ENCODE data around the gene ARHGEF2.

The ARHGEF2 gene

DNA sequence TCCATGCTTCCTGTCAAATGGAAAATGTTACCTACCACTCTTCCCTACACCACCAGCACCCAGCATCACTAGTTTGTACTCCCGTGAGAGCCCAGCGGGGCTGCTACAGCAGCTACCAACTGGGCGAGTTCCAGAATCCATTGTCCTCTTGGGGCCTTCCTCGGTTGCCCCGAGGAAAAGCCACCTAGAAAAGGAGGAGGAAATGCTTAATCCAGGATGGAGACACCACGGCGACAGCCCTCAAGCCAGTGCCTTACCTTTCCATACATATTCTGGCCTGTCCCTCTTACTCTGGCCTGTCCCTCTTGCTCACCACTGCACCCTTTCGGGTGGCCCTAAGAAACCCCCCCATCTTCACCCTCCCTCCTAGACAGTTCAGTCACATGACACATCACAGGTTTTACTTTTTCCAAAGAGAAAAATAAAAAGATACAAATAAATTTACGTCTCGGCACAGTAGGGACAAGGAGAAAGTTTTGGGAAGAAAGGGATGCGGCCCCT lies 67.7 kb downstream of the ARHGEF2 start:
- Histone ChIP-seq H2AK5ac (ENCODE audit: low read length) (no peak overlapping the region), H3K4ac (ENCODE audit: low read depth, low read length) (no peak overlapping the region), H4K91ac (ENCODE audit: low read depth, low read length) (peak overlapping the region; percentile 9), H3K27ac (ENCODE audit: low read depth, low read length) (peak overlapping the region; percentile 57), H3K4me3 (ENCODE audit: low read depth, low read length) (peak overlapping the region; percentile 82), H2BK12ac (ENCODE audit: low read length) (no peak overlapping the region), H2BK5ac (ENCODE audit: low read depth, low read length, poor library complexity) (no peak overlapping the region), H3K9ac (ENCODE audit: low read length) (peak overlapping the region; percentile 71), H3K18ac (ENCODE audit: low read length) (peak overlapping the region; percentile 18), H3K79me2 (ENCODE audit: control insufficient read depth, insufficient read depth, low read length, poor library complexity) (peaks cover 3% of the 10 kb centered on the region), H3K23ac (ENCODE audit: low read length) (no peak overlapping the region), H3K79me1 (ENCODE audit: low read length) (peaks cover 6% of the 10 kb centered on the region), H4K8ac (ENCODE audit: low read depth, low read length) (peak overlapping the region; percentile 44), H3K27me3 (ENCODE audit: insufficient read depth, low read length) (no peaks in the 10 kb centered on the region), H3K4me2 (ENCODE audit: low read length) (peak overlapping the region; percentile 87), H3K9me3 (ENCODE audit: insufficient read depth, low read depth, low read length) (no peaks in the 10 kb centered on the region), H3K36me3 (ENCODE audit: control insufficient read depth in 1 of 2, insufficient read depth in 2 of 2, low read length in 2 of 2) (peaks cover 38 to 44% of the 10 kb centered on the region in 2 experiments), H4K12ac (ENCODE audit: low read depth, low read length) (peak overlapping the region; percentile 76), H3K4me1 (ENCODE audit: control insufficient read depth in 1 of 2, insufficient read depth in 2 of 2, low read length in 2 of 2) (peaks cover 0 to 2% of the 10 kb centered on the region in 2 experiments), H2AFZ (ENCODE audit: insufficient read depth, low read length, poor library complexity) (peak overlapping the region; percentile 37), H2BK120ac (ENCODE audit: insufficient read depth, low read length, poor library complexity) (peak overlapping the region; percentile 23), H3K14ac (ENCODE audit: low read length) (peak overlapping the region; percentile 23)
- WGBS (ENCODE audit: extremely low coverage, insufficient coverage, insufficient read length), result no CpG with 5 or more reads among the region's 11 CpGs
- DNase-seq, result peak; percentile 6 to 33

DNA sequence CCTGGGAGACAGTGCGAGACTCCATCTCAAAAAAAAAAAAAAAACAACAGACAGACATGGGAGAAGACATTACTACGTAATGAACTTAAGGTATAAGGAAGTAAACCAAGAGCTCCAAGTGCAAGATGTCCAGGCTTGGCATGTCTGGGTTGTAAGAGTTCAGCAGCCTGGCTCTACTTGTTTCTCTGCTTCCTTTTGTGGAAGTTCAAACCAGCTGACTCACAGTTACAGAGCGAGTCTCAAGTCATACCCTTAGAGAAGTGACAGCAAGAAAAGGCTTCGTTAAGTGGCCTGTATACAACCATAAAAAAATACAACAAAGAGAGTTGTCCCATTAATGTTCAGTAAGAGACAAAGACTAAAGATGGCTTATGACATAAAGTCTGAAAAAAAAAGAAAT lies 68.5 kb downstream of the ARHGEF2 start:
- Histone ChIP-seq H4K12ac (ENCODE audit: low read depth, low read length) (no peak overlapping the region), H3K36me3 (ENCODE audit: control insufficient read depth in 1 of 2, insufficient read depth in 2 of 2, low read length in 2 of 2) (peaks cover 35 to 41% of the 10 kb centered on the region in 2 experiments), H2AFZ (ENCODE audit: insufficient read depth, low read length, poor library complexity) (no peak overlapping the region), H3K79me1 (ENCODE audit: low read length) (peaks cover 6% of the 10 kb centered on the region), H3K14ac (ENCODE audit: low read length) (no peak overlapping the region), H3K79me2 (ENCODE audit: control insufficient read depth, insufficient read depth, low read length, poor library complexity) (peaks cover 3% of the 10 kb centered on the region), H3K9ac (ENCODE audit: low read length) (no peak overlapping the region), H3K9me3 (ENCODE audit: insufficient read depth, low read depth, low read length) (no peaks in the 10 kb centered on the region), H2BK12ac (ENCODE audit: low read length) (no peak overlapping the region), H3K4me1 (ENCODE audit: control insufficient read depth in 1 of 2, insufficient read depth in 2 of 2, low read length in 2 of 2) (peaks cover 0 to 2% of the 10 kb centered on the region in 2 experiments), H3K27me3 (ENCODE audit: insufficient read depth, low read length) (no peaks in the 10 kb centered on the region), H4K8ac (ENCODE audit: low read depth, low read length) (no peak overlapping the region), H2BK5ac (ENCODE audit: low read depth, low read length, poor library complexity) (no peak overlapping the region), H3K4ac (ENCODE audit: low read depth, low read length) (no peak overlapping the region), H3K4me2 (ENCODE audit: low read length) (peak overlapping the region; percentile 11), H2AK5ac (ENCODE audit: low read length) (no peak overlapping the region), H3K27ac (ENCODE audit: low read depth, low read length) (no peak overlapping the region), H4K91ac (ENCODE audit: low read depth, low read length) (no peak overlapping the region), H2BK120ac (ENCODE audit: insufficient read depth, low read length, poor library complexity) (no peak overlapping the region), H3K23ac (ENCODE audit: low read length) (no peak overlapping the region), H3K18ac (ENCODE audit: low read length) (no peak overlapping the region), H3K4me3 (ENCODE audit: low read depth, low read length) (no peak overlapping the region)
- DNase-seq, result peak; percentile 82 to 90
- no CpG with 5 or more reads among the region's 4 CpGs for WGBS (ENCODE audit: extremely low coverage, insufficient coverage, insufficient read length)

DNA sequence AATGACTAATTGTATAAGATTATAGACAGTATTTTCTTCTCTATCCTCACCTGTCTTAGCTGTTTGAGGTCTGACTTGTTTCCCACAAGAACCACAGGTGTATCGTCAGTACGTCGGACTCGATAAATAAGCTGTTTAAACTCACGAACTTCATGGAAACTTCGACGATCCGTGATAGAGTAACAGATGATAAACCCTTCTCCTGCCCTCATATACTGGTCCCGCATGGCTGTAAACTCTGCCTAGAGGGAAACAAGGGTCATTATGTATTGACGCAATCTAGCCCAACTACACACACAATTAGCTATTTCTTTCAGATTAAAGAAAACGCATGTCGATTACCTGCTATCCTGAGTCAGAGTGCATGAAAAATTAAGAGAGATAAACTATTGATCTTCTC lies 74.1 kb downstream of the ARHGEF2 start:
- Histone ChIP-seq H3K9ac (ENCODE audit: low read length) (no peak overlapping the region), H2BK5ac (ENCODE audit: low read depth, low read length, poor library complexity) (no peak overlapping the region), H4K8ac (ENCODE audit: low read depth, low read length) (no peak overlapping the region), H4K12ac (ENCODE audit: low read depth, low read length) (no peak overlapping the region), H3K27ac (ENCODE audit: low read depth, low read length) (no peak overlapping the region), H3K14ac (ENCODE audit: low read length) (no peak overlapping the region), H3K27me3 (ENCODE audit: insufficient read depth, low read length) (no peaks in the 10 kb centered on the region), H3K36me3 (ENCODE audit: control insufficient read depth in 1 of 2, insufficient read depth in 2 of 2, low read length in 2 of 2) (peaks cover 56 to 66% of the 10 kb centered on the region in 2 experiments), H3K4ac (ENCODE audit: low read depth, low read length) (no peak overlapping the region), H3K79me1 (ENCODE audit: low read length) (no peaks in the 10 kb centered on the region), H3K18ac (ENCODE audit: low read length) (no peak overlapping the region), H2AFZ (ENCODE audit: insufficient read depth, low read length, poor library complexity) (no peak overlapping the region), H2BK120ac (ENCODE audit: insufficient read depth, low read length, poor library complexity) (no peak overlapping the region), H3K4me2 (ENCODE audit: low read length) (no peak overlapping the region), H3K23ac (ENCODE audit: low read length) (no peak overlapping the region), H4K91ac (ENCODE audit: low read depth, low read length) (no peak overlapping the region), H3K9me3 (ENCODE audit: insufficient read depth, low read depth, low read length) (no peaks in the 10 kb centered on the region), H2BK12ac (ENCODE audit: low read length) (no peak overlapping the region), H3K4me1 (ENCODE audit: control insufficient read depth in 1 of 2, insufficient read depth in 2 of 2, low read length in 2 of 2) (no peaks in the 10 kb centered on the region), H3K4me3 (ENCODE audit: low read depth, low read length) (no peak overlapping the region), H3K79me2 (ENCODE audit: control insufficient read depth, insufficient read depth, low read length, poor library complexity) (no peaks in the 10 kb centered on the region), H2AK5ac (ENCODE audit: low read length) (no peak overlapping the region)
- peak; percentile 78 to 90 for DNase-seq
- whole genome bisulfite sequencing (ENCODE audit: extremely low coverage, insufficient coverage, insufficient read length), result no CpG with 5 or more reads among the region's 12 CpGs

DNA sequence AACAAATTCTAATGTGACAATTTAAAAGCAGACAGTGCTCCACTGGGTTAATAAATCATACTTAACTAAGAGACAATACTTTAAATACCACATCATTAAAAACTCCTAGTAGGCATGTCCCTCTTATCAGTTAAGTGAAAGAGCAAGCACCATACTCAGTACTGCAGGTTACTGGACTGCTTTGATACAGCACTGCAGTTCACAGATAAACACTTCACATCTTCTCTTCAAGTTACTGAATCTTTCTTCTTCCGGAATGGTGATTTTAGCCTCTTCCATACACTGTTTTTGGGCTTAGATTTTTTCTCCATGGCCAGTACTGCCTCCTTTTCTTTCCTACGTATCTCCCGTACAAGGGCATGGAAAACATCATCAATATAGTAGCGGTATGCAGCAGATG lies 78.2 kb downstream of the ARHGEF2 start:
- no peak overlapping the region for H2BK5ac ChIP-seq (ENCODE audit: low read depth, low read length, poor library complexity)
- H3K14ac ChIP-seq (ENCODE audit: low read length), result no peak overlapping the region
- no peak overlapping the region for H4K91ac ChIP-seq (ENCODE audit: low read depth, low read length)
- H3K4me1 ChIP-seq (ENCODE audit: control insufficient read depth in 1 of 2, insufficient read depth in 2 of 2, low read length in 2 of 2), result no peaks in the 10 kb centered on the region
- H3K79me2 ChIP-seq (ENCODE audit: control insufficient read depth, insufficient read depth, low read length, poor library complexity), result no peaks in the 10 kb centered on the region
- WGBS (ENCODE audit: extremely low coverage, insufficient coverage, insufficient read length), result no CpG with 5 or more reads among the region's 4 CpGs
- no peak overlapping the region for H3K27ac ChIP-seq (ENCODE audit: low read depth, low read length)
- H3K4ac ChIP-seq (ENCODE audit: low read depth, low read length), result no peak overlapping the region
- H2BK120ac ChIP-seq (ENCODE audit: insufficient read depth, low read length, poor library complexity), result no peak overlapping the region
- no peaks in the 10 kb centered on the region for H3K27me3 ChIP-seq (ENCODE audit: insufficient read depth, low read length)
- H2AK5ac ChIP-seq (ENCODE audit: low read length), result no peak overlapping the region
- H3K23ac ChIP-seq (ENCODE audit: low read length), result no peak overlapping the region
- no peak overlapping the region for H3K18ac ChIP-seq (ENCODE audit: low read length)
- peaks cover 38 to 51% of the 10 kb centered on the region in 2 experiments for H3K36me3 ChIP-seq (ENCODE audit: control insufficient read depth in 1 of 2, insufficient read depth in 2 of 2, low read length in 2 of 2)
- H2AFZ ChIP-seq (ENCODE audit: insufficient read depth, low read length, poor library complexity), result no peak overlapping the region
- H3K9me3 ChIP-seq (ENCODE audit: insufficient read depth, low read depth, low read length), result no peaks in the 10 kb centered on the region
- H3K4me3 ChIP-seq (ENCODE audit: low read depth, low read length), result no peak overlapping the region
- H3K9ac ChIP-seq (ENCODE audit: low read length), result no peak overlapping the region
- DNase-seq, result no peak
- no peak overlapping the region for H4K8ac ChIP-seq (ENCODE audit: low read depth, low read length)
- H2BK12ac ChIP-seq (ENCODE audit: low read length), result no peak overlapping the region
- no peaks in the 10 kb centered on the region for H3K79me1 ChIP-seq (ENCODE audit: low read length)
- no peak overlapping the region for H3K4me2 ChIP-seq (ENCODE audit: low read length)
- no peak overlapping the region for H4K12ac ChIP-seq (ENCODE audit: low read depth, low read length)

Data from trophoblast cell (in vitro differentiated cells and primary cell).